Thyroid gland (tissue), 4 donors: Measurements from ENCODE around the gene HPDL.

ENCODE experiments used
- POLR2A ChIP-seq, 2 donors: fragments of 450-650 bp; IDR thresholded peaks; one replicate each; pipeline ENCODE4 v1.6.1; 2017; ENCODE audit warnings: antibody characterized with exemption in 2 of 2, mild to moderate bottlenecking in 2 of 2, moderate library complexity in 1 of 2
- TF ChIP-seq, protein P1 (sequence below), 6 experiments: fragments of 200-600 bp in 3 of 6; fragments of 450-650 bp in 3 of 6; sonication (generic) in 3 of 6; IDR thresholded peaks; one replicate each; pipeline ENCODE4 v1.5.1; 2016 to 2019; ENCODE audit warnings: antibody characterized with exemption in 6 of 6, mild to moderate bottlenecking in 2 of 6, inconsistent platforms in 1 of 6, moderate library complexity in 1 of 6

DNA sequence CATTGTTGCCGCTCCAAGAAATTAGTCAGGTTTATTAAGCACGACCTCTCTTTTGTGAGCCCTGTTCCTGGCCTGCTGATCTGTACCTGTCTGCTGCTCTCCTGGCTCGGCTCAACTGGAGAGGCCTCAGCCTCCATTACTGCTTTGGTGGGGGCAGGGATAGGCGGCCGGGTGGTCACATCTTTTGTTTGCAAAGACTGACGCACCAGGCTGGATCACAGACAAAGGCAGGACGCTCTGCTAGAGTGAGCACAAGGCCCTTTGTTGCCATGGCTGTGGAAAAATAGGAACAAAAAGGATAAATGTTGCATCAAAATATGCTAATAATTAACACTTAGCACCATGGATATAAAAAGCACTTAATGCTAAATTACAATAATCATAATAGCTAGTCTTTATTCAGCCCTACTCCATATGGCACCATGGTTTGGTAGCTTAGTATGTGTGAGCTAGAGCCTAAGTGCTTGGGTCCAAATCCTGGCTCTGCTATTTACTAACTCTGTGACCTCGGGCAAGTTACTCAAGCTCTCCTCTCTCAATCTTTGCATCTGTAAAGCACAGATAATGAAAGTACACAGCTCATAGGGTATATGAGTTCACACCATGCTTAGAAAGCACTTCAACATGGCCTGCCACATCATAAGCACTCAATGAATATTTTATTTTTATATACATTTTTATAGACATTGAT lies 28.9 kb upstream of the HPDL start:
- TF ChIP-seq, protein P1, sequence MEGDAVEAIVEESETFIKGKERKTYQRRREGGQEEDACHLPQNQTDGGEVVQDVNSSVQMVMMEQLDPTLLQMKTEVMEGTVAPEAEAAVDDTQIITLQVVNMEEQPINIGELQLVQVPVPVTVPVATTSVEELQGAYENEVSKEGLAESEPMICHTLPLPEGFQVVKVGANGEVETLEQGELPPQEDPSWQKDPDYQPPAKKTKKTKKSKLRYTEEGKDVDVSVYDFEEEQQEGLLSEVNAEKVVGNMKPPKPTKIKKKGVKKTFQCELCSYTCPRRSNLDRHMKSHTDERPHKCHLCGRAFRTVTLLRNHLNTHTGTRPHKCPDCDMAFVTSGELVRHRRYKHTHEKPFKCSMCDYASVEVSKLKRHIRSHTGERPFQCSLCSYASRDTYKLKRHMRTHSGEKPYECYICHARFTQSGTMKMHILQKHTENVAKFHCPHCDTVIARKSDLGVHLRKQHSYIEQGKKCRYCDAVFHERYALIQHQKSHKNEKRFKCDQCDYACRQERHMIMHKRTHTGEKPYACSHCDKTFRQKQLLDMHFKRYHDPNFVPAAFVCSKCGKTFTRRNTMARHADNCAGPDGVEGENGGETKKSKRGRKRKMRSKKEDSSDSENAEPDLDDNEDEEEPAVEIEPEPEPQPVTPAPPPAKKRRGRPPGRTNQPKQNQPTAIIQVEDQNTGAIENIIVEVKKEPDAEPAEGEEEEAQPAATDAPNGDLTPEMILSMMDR (IDR thresholded peaks at IDR 0.05), result no peak
- TF ChIP-seq POLR2A (IDR thresholded peaks at IDR 0.05), result no peak
